ENCODE results near the gene OR1K1. TPM values are rescaled to one million over a fixed set of nuclear protein-coding genes. Genes with fewer than 3 reads are reported as not detected.

Gene OR1K1
- total and polyA plus RNA-seq, 9 of the 15 experiments (the other 6 are each of a cell fraction or from before 2014, with no cell fraction given), result not detected

- Histone ChIP-seq H3K79me2 (ENCODE audit: control insufficient read depth, insufficient read depth, low read length) (no peaks in the 10 kb centered on the region), H3K4me3 (no peak overlapping the region), H4K20me1 (replicated peaks; ENCODE audit: control insufficient read depth, insufficient read depth, low read length) (no peaks in the 10 kb centered on the region), H2AFZ (ENCODE audit: low read depth, low read length) (no peak overlapping the region), H3K9ac (ENCODE audit: insufficient read depth in 1 of 2, low read depth in 2 of 2, low read length in 2 of 2) (no peak overlapping the region), H3K9me3 (replicated peaks; ENCODE audit: control insufficient read depth, insufficient read depth, low read depth, low read length) (no peaks in the 10 kb centered on the region), H3K4me1 (replicated peaks in 1 of 2; ENCODE audit: control insufficient read depth in 2 of 2, insufficient read depth in 2 of 2, low read length in 2 of 2) (no peaks in the 10 kb centered on the region), H3K27ac (ENCODE audit: extremely low read depth, low read depth, low read length) (no peak overlapping the region), H3K4me2 (ENCODE audit: insufficient read depth, low read length) (no peak overlapping the region), H3K27me3 (ENCODE audit: control insufficient read depth in 2 of 2, insufficient read depth in 2 of 2, low read length in 2 of 2) (peaks cover 7 to 9% of the 10 kb centered on the region in 2 experiments; a peak in 3 of 5 replicates), H3K9me1 (ENCODE audit: control insufficient read depth, insufficient read depth, low read length) (peaks cover 3% of the 10 kb centered on the region), H3K36me3 (ENCODE audit: control insufficient read depth, insufficient read depth, low read length) (no peaks in the 10 kb centered on the region)
- TF ChIP-seq ESRRB (CRISPR knock-in tag; IDR thresholded peaks at IDR 0.05; ENCODE audit: borderline replicate concordance) (no peak), ILF3 (IDR thresholded peaks at IDR 0.05; ENCODE audit: borderline replicate concordance) (no peak), CBX2 (IDR thresholded peaks at IDR 0.05; ENCODE audit: insufficient read depth, low read length, poor library complexity, severe bottlenecking) (no peak), ZNF324 (CRISPR knock-in tag; IDR thresholded peaks at IDR 0.05) (no peak), ZNF57 (CRISPR knock-in tag; IDR thresholded peaks at IDR 0.05) (no peak), PCBP2 (IDR thresholded peaks at IDR 0.05; ENCODE audit: low read depth, low read length, poor library complexity, severe bottlenecking) (no peak), NR2C1 (IDR thresholded peaks at IDR 0.05) (no peak), NR2C1 (tag; IDR thresholded peaks at IDR 0.05) (no peak), ERF (CRISPR knock-in tag; IDR thresholded peaks at IDR 0.05) (no peak), BRF1 (IDR thresholded peaks at IDR 0.05; ENCODE audit: borderline replicate concordance, extremely low read depth, insufficient read length) (no peak), ZNF507 (tag; conservative IDR thresholded peaks at IDR 0.05) (no peak), RBM14 (IDR thresholded peaks at IDR 0.05; ENCODE audit: borderline replicate concordance, insufficient read depth, low read depth, low read length) (no peak), ZNF253 (CRISPR knock-in tag; conservative IDR thresholded peaks at IDR 0.05) (no peak), ZBTB17 (CRISPR knock-in tag; IDR thresholded peaks at IDR 0.05) (no peak)
- TF ChIP-seq, protein P1, sequence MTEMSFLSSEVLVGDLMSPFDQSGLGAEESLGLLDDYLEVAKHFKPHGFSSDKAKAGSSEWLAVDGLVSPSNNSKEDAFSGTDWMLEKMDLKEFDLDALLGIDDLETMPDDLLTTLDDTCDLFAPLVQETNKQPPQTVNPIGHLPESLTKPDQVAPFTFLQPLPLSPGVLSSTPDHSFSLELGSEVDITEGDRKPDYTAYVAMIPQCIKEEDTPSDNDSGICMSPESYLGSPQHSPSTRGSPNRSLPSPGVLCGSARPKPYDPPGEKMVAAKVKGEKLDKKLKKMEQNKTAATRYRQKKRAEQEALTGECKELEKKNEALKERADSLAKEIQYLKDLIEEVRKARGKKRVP (CRISPR knock-in tag; IDR thresholded peaks at IDR 0.05), result no peak
- ChIA-PET CTCF (ENCODE audit: low intra/inter-chr PET ratio) (no interaction called here), POLR2A (no interaction called here)
- ATAC-seq (no peak), DNase-seq (ENCODE audit: extremely low read depth in 1 of 4, low spot score in 3 of 4) (no peak), FAIRE-seq (no peak)
- no TSS peak for BruUV-seq (replicated peaks)
- in situ Hi-C loops (cut with MboI), result no loop called here
- intact Hi-C loops (cut with micrococcal nuclease), result no loop called here
- WGBS (ENCODE audit: insufficient coverage, low coverage, missing lambda C conversion rate), result 6% methylated on average over 8 of the region's 8 CpGs
Measured at GRCh38 chr9:122777052-122777451, 22.9 kb upstream of the OR1K1 start.
